Measurements from ENCODE around the gene NFIC. TPM values are rescaled to one million over a fixed set of nuclear protein-coding genes. Genes with fewer than 3 reads are reported as not detected.
"Not testable (repeated sequence)": the region's sequence is repeated elsewhere in the genome, so short reads cannot be mapped to it uniquely, and the experiment has no call there.

Gene NFIC
- polyA plus RNA-seq, 4 donors = 4.5 to 37.9 (median 8.2) TPM

DNA sequence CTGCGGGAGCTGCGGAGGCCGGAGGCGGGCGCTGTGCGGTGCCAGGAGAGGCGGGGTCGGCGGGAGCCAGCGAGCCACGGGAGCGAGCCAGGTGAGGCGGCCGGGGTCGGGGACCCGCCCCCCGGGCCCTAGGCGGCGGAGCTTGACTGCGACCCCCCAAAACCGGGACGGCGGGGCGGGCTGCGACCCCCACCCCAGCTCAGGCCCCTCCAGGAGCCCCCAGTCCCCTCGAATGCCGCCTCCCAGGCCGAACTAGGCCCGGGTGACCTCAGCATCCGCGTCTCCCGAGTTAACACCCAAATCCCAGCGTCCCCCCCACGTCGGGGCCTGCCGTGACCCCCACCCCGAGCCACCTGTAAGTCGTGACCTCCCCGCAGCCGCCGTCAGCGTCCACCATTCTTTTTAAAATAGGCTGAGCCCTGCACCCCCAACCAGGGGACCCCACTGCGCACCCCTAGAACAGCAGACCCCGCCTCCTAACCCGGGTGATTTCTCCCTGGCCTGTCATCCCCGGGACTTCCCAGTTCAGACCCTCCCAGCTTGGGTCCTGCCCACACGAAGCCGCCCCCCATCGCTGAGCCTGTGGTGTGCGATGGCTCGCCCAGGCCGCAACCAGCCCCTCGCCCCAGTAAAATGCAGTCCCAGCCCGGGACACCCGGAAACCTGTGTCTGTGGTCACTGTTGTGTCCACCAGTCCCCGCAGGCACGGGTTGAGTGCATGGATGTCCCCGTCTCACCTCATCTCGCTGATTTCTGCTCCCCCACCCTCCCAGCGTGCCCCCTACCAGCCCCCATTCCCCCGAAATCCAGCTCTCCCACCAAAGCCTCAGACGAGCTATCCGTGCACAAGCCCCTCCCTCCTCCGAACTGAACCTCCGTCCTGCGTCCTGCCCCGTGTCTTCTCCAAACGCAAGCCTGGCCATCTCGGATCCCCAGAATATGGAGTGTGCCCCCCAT lies 140.3 kb downstream of the NFIC start:
- Histone ChIP-seq H3K36me3 (ENCODE audit: control insufficient read depth in 3 of 3, insufficient read depth in 2 of 3, low read depth in 1 of 3, low read length in 3 of 3) (peaks cover 2 to 35% (median 2%) of the 10 kb centered on the region in 3 donors), H3K9me3 (ENCODE audit: control insufficient read depth in 2 of 2, insufficient read depth in 1 of 2, low read depth in 1 of 2, low read length in 1 of 2) (no peaks in the 10 kb centered on the region), H3K27me3 (ENCODE audit: control insufficient read depth in 3 of 3, insufficient read depth in 3 of 3, low read length in 3 of 3) (no peaks in the 10 kb centered on the region), H3K27ac (ENCODE audit: low read depth in 1 of 3, low read length in 2 of 3) (peak overlapping the region; percentile 57 to 91 (median 79)), H3K4me1 (ENCODE audit: control insufficient read depth in 3 of 3, insufficient read depth in 2 of 3, low read depth in 1 of 3, low read length in 2 of 3) (peaks cover 0 to 15% (median 4%) of the 10 kb centered on the region in 3 donors), H3K4me3 (ENCODE audit: low read depth in 1 of 3, low read length in 3 of 3) (peak overlapping the region; percentile 95 to 96 (median 96))
- FAIRE-seq (no peak), DNase-seq (peak; percentile 27 to 53)
- WGBS, 3 donors = 0% methylated on average over 36 to 69 of the region's 69 CpGs

DNA sequence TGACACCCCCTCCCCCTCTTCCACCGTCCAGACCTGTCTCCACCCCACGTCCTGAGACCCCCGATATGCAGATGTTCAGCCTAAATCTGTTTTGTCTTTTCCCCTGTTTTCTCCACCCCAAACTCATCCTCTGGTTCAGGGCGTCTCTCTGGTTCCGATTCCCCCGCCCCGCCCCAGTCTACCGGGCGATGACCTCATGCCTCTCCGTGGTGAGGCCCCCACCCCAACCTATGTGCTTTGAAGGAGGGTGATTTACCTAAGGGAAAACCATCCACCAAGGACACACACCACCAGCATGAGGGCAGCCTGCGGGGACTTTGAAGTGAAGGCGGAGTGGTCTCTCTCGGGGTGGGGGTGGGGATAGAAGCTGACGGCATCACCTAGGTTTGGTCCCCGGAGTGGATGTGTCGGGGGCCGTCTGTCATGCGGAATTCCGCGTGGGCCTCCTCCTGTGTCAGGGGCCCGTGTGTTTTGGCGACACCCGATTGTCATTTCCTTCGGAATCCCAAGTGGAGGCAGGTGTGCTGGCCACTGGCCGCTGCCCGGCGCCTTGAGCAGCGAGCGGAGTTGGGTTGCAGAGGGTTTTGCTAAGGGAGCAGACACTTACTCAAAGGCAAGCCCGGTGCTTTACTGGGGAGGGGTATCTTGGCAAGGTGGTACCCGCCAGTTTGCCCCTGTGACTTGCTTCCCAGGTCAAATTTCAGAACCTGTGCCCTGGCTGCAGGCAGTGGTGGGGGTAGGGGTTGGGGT lies 141.2 kb downstream of the NFIC start:
- no peak for FAIRE-seq
- peaks cover 2 to 44% (median 2%) of the 10 kb centered on the region in 3 donors for H3K36me3 ChIP-seq (ENCODE audit: control insufficient read depth in 3 of 3, insufficient read depth in 2 of 3, low read depth in 1 of 3, low read length in 3 of 3)
- peak overlapping the region; percentile 57 to 91 (median 79) for H3K27ac ChIP-seq (ENCODE audit: low read depth in 1 of 3, low read length in 2 of 3)
- H3K9me3 ChIP-seq (ENCODE audit: control insufficient read depth in 2 of 2, insufficient read depth in 1 of 2, low read depth in 1 of 2, low read length in 1 of 2) = no peaks in the 10 kb centered on the region
- peak overlapping the region; percentile 95 to 96 (median 96) for H3K4me3 ChIP-seq (ENCODE audit: low read depth in 1 of 3, low read length in 3 of 3)
- WGBS, 3 donors = 11 to 26% (median 21%) methylated on average over 31 of the region's 31 CpGs
- peak; percentile 58 to 73 for DNase-seq
- H3K27me3 ChIP-seq (ENCODE audit: control insufficient read depth in 3 of 3, insufficient read depth in 3 of 3, low read length in 3 of 3) = no peaks in the 10 kb centered on the region
- peaks cover 0 to 15% (median 4%) of the 10 kb centered on the region in 3 donors for H3K4me1 ChIP-seq (ENCODE audit: control insufficient read depth in 3 of 3, insufficient read depth in 2 of 3, low read depth in 1 of 3, low read length in 2 of 3)

- not testable (repeated sequence) for FAIRE-seq; H3K9me3 ChIP-seq (ENCODE audit: control insufficient read depth in 2 of 2, insufficient read depth in 1 of 2, low read depth in 1 of 2, low read length in 1 of 2); H3K27me3 ChIP-seq (ENCODE audit: control insufficient read depth in 3 of 3, insufficient read depth in 3 of 3, low read length in 3 of 3)
- DNase-seq = peak in 1 of 2 donors; percentile 76
- Histone ChIP-seq H3K36me3 (ENCODE audit: control insufficient read depth in 3 of 3, insufficient read depth in 2 of 3, low read depth in 1 of 3, low read length in 3 of 3) (peaks cover 2 to 49% (median 2%) of the 10 kb centered on the region in 3 donors), H3K4me3 (ENCODE audit: low read depth in 1 of 3, low read length in 3 of 3) (peak overlapping the region in 2 of 3 donors; percentile 95 to 96), H3K27ac (ENCODE audit: low read depth in 1 of 3, low read length in 2 of 3) (peak overlapping the region in 1 of 3 donors; percentile 79), H3K4me1 (ENCODE audit: control insufficient read depth in 3 of 3, insufficient read depth in 2 of 3, low read depth in 1 of 3, low read length in 2 of 3) (peaks cover 0 to 15% (median 4%) of the 10 kb centered on the region in 3 donors)
- WGBS, 3 donors = 62 to 79% (median 77%) methylated on average over 17 to 18 of the region's 18 CpGs
Measured at GRCh38 chr19:3508121-3508661, 141.8 kb downstream of the NFIC start.

DNA sequence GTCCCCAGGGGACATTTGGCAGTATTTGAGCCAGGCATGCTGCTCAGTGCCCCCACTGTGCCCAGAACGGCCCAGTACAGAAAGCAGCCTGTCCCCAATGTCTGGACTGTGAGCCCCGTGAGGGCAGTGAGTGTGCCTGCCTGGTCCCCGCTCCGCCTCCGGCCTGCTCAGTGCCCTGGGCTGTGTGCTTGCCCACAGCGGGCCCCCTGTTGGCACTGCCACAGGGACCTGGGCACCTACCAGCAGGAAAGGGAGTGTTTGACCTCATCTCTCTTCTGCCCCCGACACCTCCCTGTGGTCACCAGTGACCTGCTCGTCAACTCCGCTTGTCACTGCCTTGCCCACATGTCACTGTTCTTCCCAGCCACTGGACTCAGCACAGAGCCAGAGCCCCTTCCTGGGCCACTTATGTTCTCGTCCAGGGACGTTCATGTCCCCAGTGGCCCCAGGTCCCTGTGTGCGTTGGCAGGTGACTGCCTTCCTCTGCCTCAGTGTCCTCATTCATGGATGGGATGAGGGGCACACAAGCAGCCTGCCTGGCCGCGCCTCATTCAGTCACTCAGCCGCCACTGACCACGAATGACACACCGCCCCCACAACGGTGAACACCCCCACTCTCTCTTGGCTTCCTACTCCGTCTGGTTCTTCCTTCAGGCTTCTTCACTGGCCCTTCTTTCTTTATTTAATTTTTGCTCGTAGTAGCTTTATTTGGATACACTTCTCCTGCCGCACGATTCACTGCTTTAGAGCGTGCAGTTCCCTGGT lies 142.6 kb downstream of the NFIC start:
- Histone ChIP-seq H3K4me3 (ENCODE audit: low read depth in 1 of 3, low read length in 3 of 3) (no peak overlapping the region), H3K4me1 (ENCODE audit: control insufficient read depth in 3 of 3, insufficient read depth in 2 of 3, low read depth in 1 of 3, low read length in 2 of 3) (peaks cover 0 to 15% (median 4%) of the 10 kb centered on the region in 3 donors), H3K36me3 (ENCODE audit: control insufficient read depth in 3 of 3, insufficient read depth in 2 of 3, low read depth in 1 of 3, low read length in 3 of 3) (peaks cover 2 to 55% (median 2%) of the 10 kb centered on the region in 3 donors), H3K9me3 (ENCODE audit: control insufficient read depth in 2 of 2, insufficient read depth in 1 of 2, low read depth in 1 of 2, low read length in 1 of 2) (no peaks in the 10 kb centered on the region), H3K27me3 (ENCODE audit: control insufficient read depth in 3 of 3, insufficient read depth in 3 of 3, low read length in 3 of 3) (no peaks in the 10 kb centered on the region), H3K27ac (ENCODE audit: low read depth in 1 of 3, low read length in 2 of 3) (no peak overlapping the region)
- 86 to 90% (median 89%) methylated on average over 23 of the region's 23 CpGs for WGBS, 3 donors
- DNase-seq (no peak), FAIRE-seq (no peak)

- no peak overlapping the region for H3K4me3 ChIP-seq (ENCODE audit: low read depth in 1 of 3, low read length in 3 of 3)
- WGBS, 3 donors = 85 to 92% (median 88%) methylated on average over 15 of the region's 15 CpGs
Measured at GRCh38 chr19:3509566-3509989, 143.2 kb downstream of the NFIC start.

GRCh38 chr19:3510727-3511126 lies 144.3 kb downstream of the NFIC start:
- Histone ChIP-seq H3K36me3 (ENCODE audit: control insufficient read depth in 3 of 3, insufficient read depth in 2 of 3, low read depth in 1 of 3, low read length in 3 of 3) (peaks cover 2 to 70% (median 2%) of the 10 kb centered on the region in 3 donors), H3K9me3 (ENCODE audit: control insufficient read depth in 2 of 2, insufficient read depth in 1 of 2, low read depth in 1 of 2, low read length in 1 of 2) (no peaks in the 10 kb centered on the region), H3K4me3 (ENCODE audit: low read depth in 1 of 3, low read length in 3 of 3) (no peak overlapping the region), H3K4me1 (ENCODE audit: control insufficient read depth in 3 of 3, insufficient read depth in 2 of 3, low read depth in 1 of 3, low read length in 2 of 3) (peaks cover 0 to 15% (median 4%) of the 10 kb centered on the region in 3 donors), H3K27ac (ENCODE audit: low read depth in 1 of 3, low read length in 2 of 3) (no peak overlapping the region), H3K27me3 (ENCODE audit: control insufficient read depth in 3 of 3, insufficient read depth in 3 of 3, low read length in 3 of 3) (no peaks in the 10 kb centered on the region)
- WGBS, 3 donors = 87 to 88% (median 88%) methylated on average over 22 of the region's 22 CpGs
- DNase-seq = no peak
- no peak for FAIRE-seq

More at GRCh38 chr19:3509566-3509989, 143.2 kb downstream of the NFIC start:
- H3K36me3 ChIP-seq (ENCODE audit: control insufficient read depth in 3 of 3, insufficient read depth in 2 of 3, low read depth in 1 of 3, low read length in 3 of 3) = peaks cover 2 to 61% (median 2%) of the 10 kb centered on the region in 3 donors
- no peaks in the 10 kb centered on the region for H3K27me3 ChIP-seq (ENCODE audit: control insufficient read depth in 3 of 3, insufficient read depth in 3 of 3, low read length in 3 of 3)
- no peak overlapping the region for H3K27ac ChIP-seq (ENCODE audit: low read depth in 1 of 3, low read length in 2 of 3)
- H3K9me3 ChIP-seq (ENCODE audit: control insufficient read depth in 2 of 2, insufficient read depth in 1 of 2, low read depth in 1 of 2, low read length in 1 of 2) = no peaks in the 10 kb centered on the region
- DNase-seq = no peak
- no peak for FAIRE-seq
- peaks cover 0 to 15% (median 4%) of the 10 kb centered on the region in 3 donors for H3K4me1 ChIP-seq (ENCODE audit: control insufficient read depth in 3 of 3, insufficient read depth in 2 of 3, low read depth in 1 of 3, low read length in 2 of 3)

- no peak for FAIRE-seq
- Histone ChIP-seq H3K36me3 (ENCODE audit: control insufficient read depth in 3 of 3, insufficient read depth in 2 of 3, low read depth in 1 of 3, low read length in 3 of 3) (peaks cover 2 to 79% (median 2%) of the 10 kb centered on the region in 3 donors), H3K9me3 (ENCODE audit: control insufficient read depth in 2 of 2, insufficient read depth in 1 of 2, low read depth in 1 of 2, low read length in 1 of 2) (no peaks in the 10 kb centered on the region), H3K4me3 (ENCODE audit: low read depth in 1 of 3, low read length in 3 of 3) (no peak overlapping the region), H3K4me1 (ENCODE audit: control insufficient read depth in 3 of 3, insufficient read depth in 2 of 3, low read depth in 1 of 3, low read length in 2 of 3) (peaks cover 0 to 15% (median 4%) of the 10 kb centered on the region in 3 donors), H3K27me3 (ENCODE audit: control insufficient read depth in 3 of 3, insufficient read depth in 3 of 3, low read length in 3 of 3) (no peaks in the 10 kb centered on the region), H3K27ac (ENCODE audit: low read depth in 1 of 3, low read length in 2 of 3) (no peak overlapping the region)
- no peak for DNase-seq
- 57 to 79% (median 62%) methylated on average over 26 of the region's 26 CpGs for WGBS, 3 donors
Measured at GRCh38 chr19:3511506-3512251, 145.3 kb downstream of the NFIC start.
